ENCODE measurements around the gene TUBAL3.

Gene TUBAL3

GRCh38 chr10:5404208-5405041 lies at the start of gene TUBAL3:
TSS of gene TUBAL3 (minus strand) at chr10:5404828. CDS start at chr10:5404792, 36 bp downstream.
- DNase-seq (ENCODE audit: low read depth in 2 of 2), result no peak

DNA sequence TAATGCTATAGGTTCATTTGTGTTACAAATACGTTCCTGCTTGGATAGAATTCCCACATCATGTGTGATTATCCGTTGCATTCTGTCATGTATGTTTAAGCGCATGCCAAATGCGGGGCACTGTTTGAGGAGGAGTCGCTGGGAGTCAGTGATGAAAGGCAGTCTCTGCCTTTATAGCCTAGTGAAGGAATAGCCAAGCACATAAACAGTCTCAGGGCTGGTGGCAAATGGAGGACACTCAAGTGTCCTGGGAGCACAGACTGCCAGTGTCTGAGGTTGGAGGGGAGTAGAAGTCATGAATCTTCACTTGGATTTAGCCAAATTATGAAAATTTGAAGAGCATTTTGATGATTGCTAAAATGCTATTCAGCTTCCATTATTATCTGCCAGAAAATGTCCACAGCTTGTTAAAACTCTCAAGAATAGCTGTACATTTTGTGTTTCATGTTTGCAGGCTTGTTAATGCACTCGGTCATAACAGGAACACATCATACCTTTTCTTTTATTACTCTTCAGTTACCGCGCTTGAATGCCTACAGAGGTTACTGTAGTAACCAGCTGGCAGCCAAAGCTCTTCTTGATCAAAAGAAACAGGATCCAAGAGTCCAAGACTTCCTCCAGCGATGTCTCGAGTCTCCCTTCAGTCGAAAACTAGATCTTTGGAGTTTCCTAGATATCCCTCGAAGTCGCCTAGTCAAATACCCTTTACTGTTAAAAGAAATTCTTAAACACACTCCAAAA lies 49.3 kb upstream of the TUBAL3 start:
- DNase-seq (ENCODE audit: low read depth in 2 of 2), result no peak

GRCh38 chr10:5450605-5451384 lies 46.2 kb upstream of the TUBAL3 start:
- DNase-seq (ENCODE audit: low read depth in 2 of 2), result no peak

DNA sequence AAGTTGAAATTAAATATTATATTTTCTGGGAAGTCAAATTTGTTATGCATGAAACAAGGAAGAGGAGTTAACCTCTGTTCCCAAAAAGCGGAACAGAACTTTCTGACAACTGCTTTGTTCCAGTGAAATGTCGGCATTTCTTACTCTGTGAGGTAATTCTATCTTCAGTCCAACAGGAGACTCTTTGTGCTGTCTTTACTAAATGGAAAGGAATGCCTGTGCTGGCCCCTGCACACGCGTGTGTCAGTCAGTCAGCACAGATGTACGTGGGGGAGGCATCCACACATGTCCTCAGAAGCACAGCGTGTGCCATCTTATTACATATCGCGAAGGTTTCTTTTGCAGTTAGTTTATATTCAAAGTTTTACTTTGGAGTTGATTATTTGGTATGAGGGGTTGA lies 45.2 kb upstream of the TUBAL3 start:
- no peak for DNase-seq (ENCODE audit: low read depth in 2 of 2)

- no peak for DNase-seq (ENCODE audit: low read depth in 2 of 2)
Measured at GRCh38 chr10:5449227-5449626, 44.6 kb upstream of the TUBAL3 start.

DNA sequence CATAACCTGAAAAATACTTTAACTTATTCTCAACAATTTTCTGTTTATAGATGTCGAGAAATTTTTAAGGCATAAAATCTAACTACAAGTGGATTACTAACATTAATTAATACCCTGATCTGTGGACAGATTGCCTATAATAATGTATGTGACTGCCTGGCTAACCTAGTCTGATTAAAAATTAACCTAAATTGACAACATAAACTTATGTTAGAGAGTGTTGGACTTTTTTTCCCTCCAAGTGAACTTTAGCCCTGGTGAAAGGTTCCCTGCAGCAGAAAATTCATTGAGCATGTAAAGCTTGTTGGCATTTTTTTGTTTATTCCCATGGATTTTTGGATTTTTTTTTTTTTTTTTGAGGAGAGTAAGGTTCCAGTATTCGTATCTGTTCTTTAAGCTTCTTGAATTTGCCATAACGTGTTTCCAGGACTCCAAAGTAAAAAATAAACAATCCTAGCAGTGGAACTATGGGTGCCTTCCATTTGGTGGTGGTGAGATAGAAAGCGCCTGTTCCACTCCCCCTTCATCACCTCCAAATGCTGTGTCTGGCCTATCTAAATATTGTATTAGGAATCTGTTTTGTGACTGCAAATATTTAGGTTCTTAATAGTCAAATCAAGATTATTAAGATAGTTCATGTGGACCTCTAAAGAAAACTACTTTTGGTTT lies 43.8 kb upstream of the TUBAL3 start:
- DNase-seq (ENCODE audit: low read depth in 2 of 2), result no peak

GRCh38 chr10:5447611-5448071 lies 43.0 kb upstream of the TUBAL3 start:
- DNase-seq (ENCODE audit: low read depth in 2 of 2), result peak in 1 of 2 experiments; percentile 6

DNA sequence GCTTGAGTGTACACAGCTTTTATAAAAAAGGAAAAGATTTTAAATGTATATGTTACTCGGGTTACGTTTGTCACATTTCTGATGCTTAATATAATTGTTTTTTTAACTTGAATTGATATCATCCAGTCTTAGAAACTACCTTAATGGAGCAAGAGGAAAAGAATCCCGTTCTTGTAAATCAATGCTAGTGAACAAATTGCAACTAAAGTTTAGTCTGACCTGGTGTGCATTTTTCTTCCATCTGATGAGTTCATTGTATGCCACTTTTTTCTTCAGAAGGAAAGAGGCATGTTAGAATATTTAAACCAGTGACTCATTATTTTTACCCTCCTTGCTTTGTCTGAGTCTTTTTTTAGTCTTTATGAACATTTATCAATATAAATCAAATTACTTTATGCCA lies 42.4 kb upstream of the TUBAL3 start:
- no peak for DNase-seq (ENCODE audit: low read depth in 2 of 2)

DNA sequence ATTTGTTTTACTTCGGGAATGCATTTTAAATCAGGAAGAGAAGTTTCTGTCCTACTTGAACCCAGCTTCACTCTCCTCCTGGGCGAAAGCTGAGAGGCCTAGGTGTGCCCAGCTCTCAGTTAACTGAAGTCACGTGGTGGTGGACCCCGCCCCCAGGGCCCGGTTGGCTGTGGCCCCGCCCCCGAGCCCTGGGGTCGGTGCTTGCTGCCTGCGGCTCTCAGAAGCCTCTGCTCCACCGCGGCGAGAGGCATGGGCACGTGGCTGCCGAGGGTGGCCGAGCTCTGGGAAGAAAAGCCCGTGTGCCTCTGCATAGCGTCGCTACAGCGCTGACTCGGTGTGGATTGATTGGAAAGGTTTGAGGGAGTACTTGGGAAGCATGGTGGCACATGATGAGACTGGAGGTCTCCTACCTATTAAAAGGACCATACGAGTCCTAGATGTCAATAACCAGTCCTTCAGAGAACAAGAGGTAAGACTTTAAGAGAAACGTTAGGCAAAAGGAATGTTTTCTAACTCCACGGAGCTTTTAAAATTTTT lies 41.8 kb upstream of the TUBAL3 start:
- DNase-seq (ENCODE audit: low read depth in 2 of 2), result peak; percentile 65 to 78

DNA sequence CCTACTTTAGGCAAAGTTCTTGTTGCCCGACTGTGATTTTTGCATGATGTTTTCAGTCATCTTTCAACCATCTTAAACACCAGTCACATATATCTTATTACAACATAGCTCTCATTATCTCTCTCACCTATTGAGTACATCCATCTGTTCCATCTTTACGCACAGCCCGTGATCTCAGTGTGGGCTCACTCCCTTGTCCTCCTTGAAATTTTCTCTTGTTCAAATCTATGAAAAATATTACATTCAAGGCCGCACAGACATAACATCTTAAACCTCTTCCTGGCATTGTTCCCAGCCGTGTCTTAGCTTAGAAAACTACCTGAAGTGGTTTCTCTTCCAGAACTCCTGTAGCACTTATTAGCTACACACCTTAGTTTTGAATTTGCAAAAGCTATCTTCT lies 40.4 kb upstream of the TUBAL3 start:
- no peak for DNase-seq (ENCODE audit: low read depth in 2 of 2)

DNA sequence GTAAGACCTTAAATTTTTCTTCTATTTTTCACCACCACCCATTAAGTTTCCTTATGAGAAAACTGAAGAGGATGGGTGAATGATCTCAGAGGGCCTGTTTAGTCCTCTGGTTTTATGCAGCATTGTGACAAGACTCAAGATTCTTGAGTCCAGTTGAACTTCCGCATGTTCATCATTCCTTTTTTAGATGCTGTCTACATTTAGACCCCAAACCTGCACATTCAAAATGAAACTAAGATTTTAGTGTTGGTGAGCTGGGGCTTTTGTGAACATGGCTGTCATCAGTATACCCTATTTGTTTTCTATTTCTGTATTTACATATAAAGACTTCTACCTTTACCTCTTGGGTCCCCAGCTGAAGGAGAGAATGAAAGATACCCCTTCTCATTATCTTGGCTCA lies 38.8 kb upstream of the TUBAL3 start:
- DNase-seq (ENCODE audit: low read depth in 2 of 2), result no peak

DNA sequence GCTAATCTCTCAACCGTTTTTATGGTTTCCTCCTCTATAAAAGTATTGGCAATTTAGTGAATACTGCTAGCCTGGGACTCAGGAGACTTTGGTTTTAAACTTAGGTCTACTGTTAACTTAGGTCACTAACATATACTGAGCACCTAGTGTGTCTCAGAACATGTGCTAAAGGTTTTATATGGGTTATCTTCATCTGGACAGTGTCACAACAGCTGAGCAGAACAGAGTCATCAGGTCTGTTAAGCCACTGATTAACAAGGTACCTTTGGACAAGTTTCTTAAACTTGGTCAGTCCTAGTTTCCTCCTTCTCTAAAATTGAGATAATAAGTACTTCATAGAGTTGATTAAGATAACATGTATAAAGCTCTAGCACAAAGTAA lies 38.4 kb upstream of the TUBAL3 start:
- no peak for DNase-seq (ENCODE audit: low read depth in 2 of 2)

DNA sequence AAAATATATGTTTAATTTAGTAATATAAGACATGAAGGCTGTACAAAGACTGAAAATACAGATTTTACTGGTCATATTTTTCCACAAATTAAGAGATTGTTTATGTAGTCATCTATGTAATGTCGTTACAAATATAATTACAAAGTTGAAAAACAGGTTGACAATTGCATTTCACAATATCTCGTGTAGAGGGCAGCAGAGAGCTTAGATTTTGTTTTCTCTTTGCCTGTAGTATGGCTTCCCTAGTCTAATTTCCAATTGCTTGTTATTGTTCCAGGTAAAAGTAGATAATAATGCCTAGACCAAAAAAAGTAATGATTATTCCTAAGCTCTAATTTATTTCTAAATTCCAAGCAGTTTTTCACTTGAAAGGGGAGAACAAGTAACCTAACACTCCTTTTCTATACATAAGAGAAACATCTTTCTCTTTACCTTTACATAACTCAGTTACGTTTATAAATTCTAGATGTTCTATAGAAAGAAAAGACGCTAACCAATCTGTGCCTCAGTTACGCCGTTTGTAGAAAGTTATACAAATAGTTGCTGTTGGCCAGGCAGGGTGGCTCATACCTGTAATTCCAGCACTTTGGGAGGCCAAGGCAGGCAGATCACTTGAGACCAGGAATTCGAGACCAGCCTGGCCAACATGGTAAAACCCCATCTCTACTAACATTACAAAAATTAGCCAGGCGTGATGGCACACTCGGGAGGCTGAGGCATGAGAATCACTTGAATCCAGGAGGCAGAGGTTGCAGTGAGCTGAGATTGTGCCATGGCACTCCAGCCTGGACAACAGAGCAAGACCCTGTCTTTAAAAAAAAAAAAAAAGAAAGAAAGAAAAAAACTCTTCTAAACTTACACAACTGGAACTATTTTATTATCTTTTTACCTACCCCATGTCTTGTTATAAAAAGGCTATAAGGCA lies 37.7 kb upstream of the TUBAL3 start:
- no peak for DNase-seq (ENCODE audit: low read depth in 2 of 2)

DNA sequence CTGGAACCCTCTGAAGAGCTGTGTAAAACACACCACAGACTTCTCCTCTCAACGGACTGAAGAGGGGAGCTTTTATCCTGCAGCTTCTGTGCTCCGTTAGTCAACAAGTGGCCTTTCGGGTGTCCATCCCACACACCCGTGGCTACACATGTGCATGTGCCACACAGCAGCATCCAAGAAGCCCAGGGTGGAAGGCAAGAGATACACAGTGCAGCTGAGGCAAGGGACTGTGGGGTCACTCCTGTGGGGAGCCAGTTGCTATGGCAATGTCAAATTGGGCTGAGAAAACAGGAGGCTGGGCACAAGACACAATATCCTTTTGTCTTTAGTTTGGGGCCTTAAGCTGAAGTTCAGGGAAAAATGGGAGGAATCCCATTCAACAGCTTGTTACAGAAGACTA lies 36.5 kb upstream of the TUBAL3 start:
- DNase-seq (ENCODE audit: low read depth in 2 of 2), result no peak

DNA sequence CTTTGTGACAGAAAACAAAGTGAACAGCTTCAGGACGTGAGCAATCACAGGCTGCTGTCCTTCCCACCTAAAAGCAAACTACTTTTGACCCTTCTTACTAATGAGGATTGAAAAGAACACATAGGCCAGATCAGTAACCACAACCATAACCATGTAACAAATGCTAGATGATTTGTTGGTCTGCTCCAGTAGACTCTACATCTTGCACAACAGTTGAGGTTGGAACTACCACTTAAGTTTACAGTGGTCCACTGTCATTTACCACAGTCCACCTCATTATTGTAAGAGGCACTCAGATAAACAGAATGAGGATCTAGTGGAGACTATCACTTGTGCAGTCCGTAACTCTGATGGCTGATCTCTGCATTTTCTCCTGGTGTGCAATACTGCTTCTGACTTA lies 35.6 kb upstream of the TUBAL3 start:
- DNase-seq (ENCODE audit: low read depth in 2 of 2), result no peak

- no peak for DNase-seq (ENCODE audit: low read depth in 2 of 2)
Measured at GRCh38 chr10:5435328-5435727, 30.7 kb upstream of the TUBAL3 start.

GRCh38 chr10:5434017-5434753 lies 29.6 kb upstream of the TUBAL3 start:
- DNase-seq (ENCODE audit: low read depth in 2 of 2), result no peak

DNA sequence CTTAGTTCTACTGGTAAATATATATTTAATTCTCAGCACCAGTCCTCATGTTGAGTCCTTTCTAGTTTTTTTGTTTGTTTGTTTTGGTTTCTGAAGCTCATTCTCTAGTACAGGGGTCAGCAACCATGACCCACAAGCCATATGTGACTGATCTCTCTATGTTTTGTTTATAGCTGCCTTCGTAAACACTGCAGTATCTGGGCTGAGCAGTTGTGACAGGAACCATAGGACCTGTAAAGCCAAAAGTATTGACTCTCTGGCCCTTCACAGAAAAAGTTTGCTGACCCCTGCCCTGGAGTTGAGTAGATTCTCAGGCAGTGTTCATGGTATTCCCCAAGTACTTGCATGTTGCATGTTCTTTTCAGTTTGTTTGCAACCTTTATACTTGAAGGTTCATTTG lies 28.6 kb upstream of the TUBAL3 start:
- DNase-seq (ENCODE audit: low read depth in 2 of 2), result no peak

DNA sequence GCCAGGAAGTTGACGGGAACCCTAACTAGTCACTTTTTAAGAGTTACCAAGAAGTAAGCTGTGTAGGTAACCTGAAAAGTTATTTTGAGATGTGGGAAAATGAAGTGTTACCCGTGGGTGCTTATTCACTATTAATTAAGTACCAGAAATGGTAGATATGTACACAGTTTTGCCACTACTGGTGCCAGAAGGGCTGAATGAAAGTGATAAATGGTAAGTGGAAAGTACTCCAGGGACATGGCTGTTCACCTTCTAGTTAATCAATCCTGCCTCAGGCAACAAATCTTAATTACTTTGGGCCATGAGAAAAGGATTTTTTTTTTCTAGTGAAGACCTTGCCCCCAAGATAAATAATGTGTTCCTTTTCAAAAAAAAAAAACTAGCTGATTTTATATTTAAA lies 23.5 kb upstream of the TUBAL3 start:
- DNase-seq (ENCODE audit: low read depth in 2 of 2), result no peak

DNA sequence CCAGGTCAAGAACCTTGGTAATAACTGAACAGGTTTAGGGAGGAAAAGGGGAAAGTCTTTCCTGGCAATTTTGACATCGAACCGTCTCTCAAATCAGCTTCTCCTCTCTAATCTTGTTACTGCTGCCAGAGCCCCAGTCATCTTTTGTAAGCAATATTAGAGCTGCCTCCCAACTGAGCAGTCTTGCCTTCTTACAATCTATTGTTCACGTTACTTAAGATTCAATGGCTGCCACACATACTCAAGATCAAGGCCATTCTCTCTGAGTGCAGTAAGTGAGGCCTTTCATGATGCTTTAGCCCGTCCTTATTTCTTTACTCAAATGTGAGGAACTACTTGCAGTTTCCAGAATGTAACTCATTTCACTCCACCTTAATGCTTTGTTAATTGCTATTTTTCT lies 20.1 kb upstream of the TUBAL3 start:
- no peak for DNase-seq (ENCODE audit: low read depth in 2 of 2)

All from stimulated activated CD4-positive, alpha-beta T cell treated with anti-CD3 and anti-CD28 coated beads, Interleukin-12 subunit alpha, Interleukin-12 subunit beta, amount 100 ng/mL, for 24 hours (primary cell).